GM10266 (cell line): ENCODE data around the gene ARL4C.
A peak's percentile ranks its signal among the peaks of the same experiment; 100 is the strongest.

ENCODE experiments used
- DNase-seq: peaks from one replicate; pipeline ENCODE4 v3.0.0; 2012; ENCODE audit errors: extremely low spot score
- TF ChIP-seq, protein P1 (sequence below): IDR thresholded peaks from 2 replicates; pipeline ENCODE4 v1.5.1; 2012; ENCODE audit warnings: mild to moderate bottlenecking, low read depth; ENCODE audit not compliant: control insufficient read depth, insufficient read depth; ENCODE audit errors: missing control alignments

Gene ARL4C

DNA sequence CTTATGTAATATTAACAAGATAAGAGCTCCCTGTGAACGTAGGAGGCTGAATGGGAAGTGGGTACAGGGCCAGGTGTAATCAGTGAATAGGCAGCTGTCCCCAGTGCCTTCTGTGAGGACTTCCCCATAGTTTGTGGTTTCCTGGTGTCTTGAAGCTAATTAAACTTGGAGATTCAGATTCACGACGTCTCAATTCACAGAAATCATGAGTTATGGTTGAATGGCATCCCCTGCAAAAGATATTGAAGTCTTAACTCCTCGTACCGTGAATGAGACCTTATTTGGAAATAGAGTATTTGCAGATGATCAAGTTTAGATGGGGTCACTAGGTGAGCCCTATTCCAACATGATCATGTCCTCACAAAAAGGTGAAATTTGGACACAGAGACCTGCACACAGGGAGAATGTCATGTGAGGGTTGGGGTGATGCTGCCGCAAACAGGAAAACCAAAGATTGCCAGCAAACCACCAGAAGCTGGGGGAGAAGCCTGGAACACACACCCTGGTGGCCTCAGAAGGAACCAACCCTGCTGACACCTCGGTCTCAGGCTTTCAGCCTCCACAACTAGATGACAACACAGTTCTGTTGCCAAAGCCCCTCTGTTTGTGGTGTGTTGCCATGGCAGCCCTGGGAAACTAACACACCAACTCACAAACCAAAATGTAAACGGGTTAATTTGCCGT lies 13.2 kb downstream of the ARL4C start:
- DNase-seq = peak; percentile 37

DNA sequence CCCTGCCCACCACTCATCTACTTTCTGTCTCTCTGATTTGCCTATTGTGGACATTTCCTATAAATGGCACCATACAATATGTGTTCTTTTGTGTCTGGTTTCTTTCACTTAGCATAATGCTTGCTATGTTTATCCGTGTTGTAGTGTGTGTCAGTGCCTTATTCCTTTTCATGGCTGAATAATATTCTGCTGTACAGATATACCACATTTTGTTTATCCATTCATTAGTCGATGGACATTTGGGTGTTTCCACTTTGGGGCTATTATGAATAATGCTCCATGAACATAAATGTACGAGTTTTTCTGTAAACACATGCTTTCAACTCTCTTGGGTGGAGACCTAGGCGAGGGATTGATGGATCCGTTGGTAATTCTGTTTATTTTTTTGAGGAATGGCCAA lies 15.6 kb downstream of the ARL4C start:
- TF ChIP-seq, protein P1, sequence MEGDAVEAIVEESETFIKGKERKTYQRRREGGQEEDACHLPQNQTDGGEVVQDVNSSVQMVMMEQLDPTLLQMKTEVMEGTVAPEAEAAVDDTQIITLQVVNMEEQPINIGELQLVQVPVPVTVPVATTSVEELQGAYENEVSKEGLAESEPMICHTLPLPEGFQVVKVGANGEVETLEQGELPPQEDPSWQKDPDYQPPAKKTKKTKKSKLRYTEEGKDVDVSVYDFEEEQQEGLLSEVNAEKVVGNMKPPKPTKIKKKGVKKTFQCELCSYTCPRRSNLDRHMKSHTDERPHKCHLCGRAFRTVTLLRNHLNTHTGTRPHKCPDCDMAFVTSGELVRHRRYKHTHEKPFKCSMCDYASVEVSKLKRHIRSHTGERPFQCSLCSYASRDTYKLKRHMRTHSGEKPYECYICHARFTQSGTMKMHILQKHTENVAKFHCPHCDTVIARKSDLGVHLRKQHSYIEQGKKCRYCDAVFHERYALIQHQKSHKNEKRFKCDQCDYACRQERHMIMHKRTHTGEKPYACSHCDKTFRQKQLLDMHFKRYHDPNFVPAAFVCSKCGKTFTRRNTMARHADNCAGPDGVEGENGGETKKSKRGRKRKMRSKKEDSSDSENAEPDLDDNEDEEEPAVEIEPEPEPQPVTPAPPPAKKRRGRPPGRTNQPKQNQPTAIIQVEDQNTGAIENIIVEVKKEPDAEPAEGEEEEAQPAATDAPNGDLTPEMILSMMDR = no peak
- no peak for DNase-seq

More for the DNA sequence above, 13.2 kb downstream of the ARL4C start:
- TF ChIP-seq, protein P1 = peak; percentile 18

DNA sequence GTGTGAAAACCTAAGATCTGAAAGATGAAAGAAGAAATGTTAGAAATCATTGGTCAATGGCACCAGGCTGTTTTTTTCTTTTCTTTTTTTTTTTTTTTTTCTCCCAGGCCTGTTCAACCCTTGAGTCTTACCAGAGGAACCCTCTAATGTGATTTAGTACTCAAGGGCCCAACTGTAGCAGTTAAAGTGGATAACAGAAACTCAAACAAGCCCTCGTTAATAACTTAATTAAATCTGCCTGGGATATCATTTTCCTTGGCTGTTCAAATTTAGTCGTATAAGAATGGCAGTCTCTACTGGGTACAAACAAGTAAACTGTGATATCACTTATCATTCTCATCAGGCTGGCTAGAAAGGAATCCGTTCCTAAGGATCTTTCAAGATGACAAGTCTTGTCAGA lies 16.5 kb downstream of the ARL4C start:
- TF ChIP-seq, protein P1 = no peak
- DNase-seq = no peak

DNA sequence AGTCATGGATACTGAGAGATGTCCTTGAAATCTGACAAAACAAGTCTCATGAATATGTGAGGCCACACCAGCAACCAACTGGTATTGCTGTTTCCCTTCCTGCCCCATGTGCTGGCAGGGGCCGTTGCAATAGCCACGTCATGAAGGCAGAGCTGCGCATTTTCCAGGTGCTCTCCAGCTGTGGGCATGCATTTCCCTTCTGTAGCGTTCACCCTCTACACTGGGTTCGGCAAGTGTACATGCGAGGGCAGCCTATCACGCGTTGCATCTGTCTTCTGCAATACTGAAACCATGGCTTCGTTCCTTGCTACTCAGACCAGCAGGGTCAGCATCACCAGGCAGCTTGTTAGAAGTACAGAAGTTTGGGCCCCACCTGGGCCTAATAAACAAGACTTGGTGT lies 17.4 kb downstream of the ARL4C start:
- no peak for DNase-seq
- TF ChIP-seq, protein P1 = no peak

DNA sequence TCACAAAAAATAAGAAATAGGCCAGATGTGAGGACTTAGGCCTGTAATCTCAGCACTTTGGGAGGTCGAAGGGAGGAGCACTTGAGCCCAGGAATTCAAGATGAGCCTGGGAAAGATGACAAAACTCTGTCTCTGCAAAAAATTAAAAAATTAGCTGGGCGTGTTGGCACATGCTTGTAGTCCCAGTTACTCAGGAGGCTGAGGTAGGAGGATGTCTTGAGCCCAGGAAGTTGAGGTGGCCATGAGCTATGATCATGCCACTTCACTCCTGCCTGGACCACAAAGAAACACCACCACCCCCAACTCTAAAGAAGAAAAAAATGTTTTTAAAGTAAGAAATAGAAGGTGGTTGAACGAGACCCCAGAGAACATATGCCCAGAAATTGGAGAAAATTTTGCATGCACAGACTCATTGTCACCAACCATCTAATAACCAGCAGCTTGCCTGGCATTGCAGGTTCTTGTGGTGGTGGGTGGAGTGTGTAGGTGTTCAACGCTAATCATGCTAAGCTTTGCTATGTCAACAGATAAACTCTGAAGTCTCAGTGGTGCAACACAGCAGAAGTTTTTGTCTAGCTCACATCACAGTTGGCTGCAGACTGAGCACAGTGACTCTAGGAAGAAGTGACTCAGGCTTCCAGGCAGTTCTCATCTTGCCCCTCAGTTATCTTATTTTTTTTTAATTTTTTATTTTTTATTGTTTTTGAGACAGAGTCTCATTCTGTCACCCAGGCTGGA lies 18.6 kb downstream of the ARL4C start:
- DNase-seq = no peak
- TF ChIP-seq, protein P1 = no peak

DNA sequence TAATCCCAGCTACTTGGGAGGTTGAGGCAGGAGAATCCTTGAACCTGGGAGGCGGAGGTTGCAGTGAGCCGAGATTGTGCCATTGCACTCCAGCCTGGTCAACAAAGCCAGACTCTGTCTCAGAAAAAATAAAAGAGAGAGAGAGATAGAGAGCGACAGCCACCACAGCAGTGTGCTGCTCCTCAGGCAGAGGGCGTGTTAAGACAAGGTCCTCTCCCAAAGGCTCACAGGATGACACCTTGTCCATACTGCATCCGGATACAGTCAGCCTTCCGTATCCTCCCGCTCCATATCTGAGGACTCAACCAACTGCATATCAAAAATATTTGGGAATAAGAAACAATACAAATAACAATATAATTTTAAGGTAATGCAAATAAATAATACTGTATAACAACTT lies 20.1 kb downstream of the ARL4C start:
- no peak for DNase-seq
- TF ChIP-seq, protein P1 = no peak

DNA sequence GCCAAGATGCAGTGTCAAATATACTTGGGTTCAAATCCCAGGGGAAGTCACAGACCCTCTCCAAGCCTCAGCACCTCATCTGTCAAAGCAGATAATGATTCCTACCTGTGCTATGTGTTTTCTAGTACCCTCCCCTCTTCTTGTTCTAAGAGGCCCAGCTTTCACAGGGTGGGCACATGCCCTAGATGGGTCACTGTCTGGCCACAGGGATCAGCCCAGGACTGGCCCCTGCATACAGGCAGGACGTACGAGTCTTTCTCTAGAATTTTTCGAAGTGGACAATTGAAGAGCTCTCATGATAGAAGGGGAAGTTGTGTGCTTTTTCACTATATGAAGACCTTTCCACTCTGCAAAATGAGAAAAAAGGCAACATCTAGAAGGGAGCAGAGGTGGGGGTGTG lies 22.2 kb downstream of the ARL4C start:
- no peak for DNase-seq
- TF ChIP-seq, protein P1 = no peak
